Muscle layer of duodenum (tissue), 2 donors: ENCODE results near the gene BSPRY.
"Not testable (repeated sequence)": the region's sequence is repeated elsewhere in the genome, so short reads cannot be mapped to it uniquely, and the experiment has no call there.

Experiments
- H3K27ac ChIP-seq: one replicate; pipeline ENCODE4 v1.7.0; 2013; ENCODE audit warnings: mild to moderate bottlenecking, low read length
- H3K27me3 ChIP-seq: one replicate; pipeline ENCODE4 v1.7.0; 2013; ENCODE audit warnings: low read depth, mild to moderate bottlenecking, control low read depth, low read length
- H3K36me3 ChIP-seq, 2 donors: one replicate each; pipeline ENCODE4 v1.7.0; 2013; ENCODE audit warnings: low read length in 2 of 2, control low read depth in 1 of 2, mild to moderate bottlenecking in 1 of 2; ENCODE audit not compliant: insufficient read depth in 2 of 2, control insufficient read depth in 1 of 2
- H3K4me1 ChIP-seq, 2 donors: one replicate each; pipeline ENCODE4 v1.7.0; 2013; ENCODE audit warnings: low read length in 2 of 2, mild to moderate bottlenecking in 2 of 2, control low read depth in 1 of 2, moderate library complexity in 1 of 2; ENCODE audit not compliant: insufficient read depth in 2 of 2, control insufficient read depth in 1 of 2
- H3K4me3 ChIP-seq, 2 donors: one replicate each; pipeline ENCODE4 v1.7.0; 2013; ENCODE audit warnings: low read length in 2 of 2, low read depth in 1 of 2, mild to moderate bottlenecking in 1 of 2
- H3K9me3 ChIP-seq, 2 donors: one replicate each; pipeline ENCODE4 v1.7.0; 2013; ENCODE audit warnings: low read length in 2 of 2, control low read depth in 1 of 2, mild to moderate bottlenecking in 1 of 2; ENCODE audit not compliant: control insufficient read depth in 1 of 2
- donor health status: healthy.

Gene BSPRY

DNA sequence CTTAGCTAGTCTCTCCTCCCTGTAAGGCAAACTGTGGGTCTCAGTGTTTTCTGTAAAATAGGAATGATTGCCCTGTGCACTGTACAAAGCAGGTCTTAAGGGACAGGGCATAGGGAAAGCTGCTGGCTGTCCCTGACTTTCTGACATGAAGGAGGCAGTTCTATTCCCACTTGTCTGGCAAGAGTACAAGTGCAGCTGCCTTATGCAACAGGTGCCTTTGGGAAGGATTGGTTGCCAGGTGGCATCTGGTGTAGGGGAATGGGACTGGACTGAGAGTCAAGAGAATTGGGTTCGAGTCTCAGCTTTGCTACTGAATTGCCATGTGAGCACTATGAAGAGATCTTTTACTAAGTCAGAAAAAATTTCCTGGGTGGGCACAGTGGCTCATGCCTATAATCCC lies 10.0 kb downstream of the BSPRY start:
- Histone ChIP-seq H3K9me3 (no peaks in the 10 kb centered on the region), H3K4me3 (no peak overlapping the region), H3K4me1 (no peaks in the 10 kb centered on the region), H3K27ac (no peak overlapping the region), H3K36me3 (no peaks in the 10 kb centered on the region), H3K27me3 (no peaks in the 10 kb centered on the region)

DNA sequence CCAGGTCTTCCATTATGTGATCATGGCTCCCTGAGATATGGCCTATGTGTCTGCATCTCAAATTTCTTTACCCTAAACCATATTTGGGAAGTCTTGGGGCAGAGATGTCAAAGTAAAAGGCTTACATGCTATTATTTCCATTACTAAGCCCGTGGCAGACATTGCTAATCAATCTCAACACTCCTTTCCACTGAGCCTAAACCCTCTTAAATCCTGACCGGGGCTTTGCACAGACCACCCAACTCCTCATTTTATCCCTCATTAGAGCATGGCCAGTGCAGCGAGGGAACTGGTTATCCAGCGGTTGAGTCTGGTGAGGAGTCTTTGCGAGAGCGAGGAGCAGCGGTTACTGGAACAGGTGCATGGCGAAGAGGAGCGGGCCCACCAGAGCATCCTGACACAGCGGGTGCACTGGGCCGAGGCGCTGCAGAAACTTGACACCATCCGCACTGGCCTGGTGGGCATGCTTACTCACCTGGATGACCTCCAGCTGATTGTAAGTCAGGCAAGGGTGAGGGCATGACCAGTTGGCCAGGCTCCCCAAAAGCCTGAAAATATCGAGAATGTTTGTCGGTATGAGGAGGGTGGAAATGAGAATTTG lies 11.0 kb downstream of the BSPRY start:
- no peak overlapping the region for H3K4me3 ChIP-seq
- H3K36me3 ChIP-seq = no peaks in the 10 kb centered on the region
- no peaks in the 10 kb centered on the region for H3K27me3 ChIP-seq
- H3K9me3 ChIP-seq = no peaks in the 10 kb centered on the region
- no peak overlapping the region for H3K27ac ChIP-seq
- H3K4me1 ChIP-seq = no peaks in the 10 kb centered on the region

DNA sequence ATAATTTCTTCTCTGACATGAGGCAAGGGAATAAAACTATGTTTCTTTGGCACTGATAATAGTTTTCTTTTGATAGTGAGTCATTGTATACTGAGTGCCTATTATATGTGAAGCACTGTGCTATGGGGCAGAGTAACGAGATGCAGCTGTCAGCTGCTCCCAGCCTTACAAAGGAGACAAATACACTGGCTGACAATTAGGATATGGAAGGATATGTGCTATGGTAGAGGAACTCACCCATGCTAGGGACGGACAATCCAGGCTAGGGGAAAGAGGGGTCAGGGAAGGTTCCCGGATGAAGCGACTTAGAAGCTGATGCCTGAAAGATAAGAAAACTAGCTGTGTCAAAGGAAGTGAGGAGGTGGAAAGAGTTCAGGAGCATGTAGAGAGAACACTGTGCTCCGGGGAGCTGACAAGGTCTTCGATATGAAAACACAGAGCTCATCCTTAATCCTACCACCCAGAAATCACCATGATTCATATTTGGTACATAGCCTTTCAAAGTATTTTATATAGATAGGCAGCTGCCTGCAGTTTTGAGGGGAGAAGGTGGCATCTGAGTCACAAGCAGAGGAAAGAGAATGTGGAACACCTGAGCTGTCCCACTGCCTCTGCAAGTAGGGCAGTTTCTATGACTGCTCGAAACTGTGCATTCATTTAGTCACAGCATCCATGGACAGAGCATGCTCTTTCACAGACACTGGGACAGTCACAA lies 12.1 kb downstream of the BSPRY start:
- Histone ChIP-seq H3K9me3 (no peaks in the 10 kb centered on the region), H3K27ac (no peak overlapping the region), H3K36me3 (no peaks in the 10 kb centered on the region), H3K27me3 (no peaks in the 10 kb centered on the region), H3K4me1 (no peaks in the 10 kb centered on the region), H3K4me3 (no peak overlapping the region)

DNA sequence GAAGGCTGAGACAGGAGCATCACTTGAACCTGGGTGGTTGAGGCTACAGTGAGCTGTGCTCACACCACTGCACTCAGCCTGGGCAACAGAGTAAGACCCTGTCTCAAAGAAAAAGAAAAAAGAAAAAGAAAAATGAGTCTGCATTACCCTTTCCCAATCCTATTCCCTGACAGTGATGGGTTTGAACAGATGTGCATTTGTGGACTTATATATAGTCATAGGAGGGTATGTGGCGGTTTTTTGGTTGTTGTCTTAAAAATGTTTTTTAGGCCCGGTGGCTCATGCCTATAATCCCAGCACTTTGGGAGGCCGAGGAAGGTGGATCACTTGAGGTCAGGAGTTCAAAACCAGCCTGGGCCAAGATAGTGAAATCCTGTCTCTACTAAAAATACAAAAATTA lies 14.0 kb downstream of the BSPRY start:
- Histone ChIP-seq H3K4me3 (no peak overlapping the region), H3K4me1 (no peaks in the 10 kb centered on the region), H3K9me3 (no peaks in the 10 kb centered on the region), H3K27me3 (no peaks in the 10 kb centered on the region), H3K36me3 (no peaks in the 10 kb centered on the region), H3K27ac (no peak overlapping the region)

DNA sequence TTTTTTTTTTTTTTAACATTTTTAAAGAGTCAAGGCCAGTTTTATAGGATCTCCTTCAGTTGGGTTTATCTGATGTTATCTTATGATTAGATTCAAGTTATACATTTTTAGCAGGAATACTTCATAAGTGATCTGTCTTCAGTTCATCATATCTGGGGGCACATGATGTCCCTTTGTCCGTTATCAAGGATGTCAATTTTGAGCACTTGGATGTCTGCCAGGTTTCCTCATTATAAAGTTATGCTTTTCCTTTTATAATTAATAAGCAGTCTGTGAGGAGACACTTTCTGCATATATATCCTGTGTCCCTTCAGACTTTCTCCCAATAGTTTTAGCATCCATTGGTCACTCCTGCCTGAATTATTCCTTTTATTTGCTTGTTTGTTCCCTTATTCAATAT lies 15.6 kb downstream of the BSPRY start:
- Histone ChIP-seq H3K27me3 (no peaks in the 10 kb centered on the region), H3K36me3 (no peaks in the 10 kb centered on the region), H3K4me3 (no peak overlapping the region), H3K27ac (no peak overlapping the region), H3K9me3 (no peaks in the 10 kb centered on the region), H3K4me1 (no peaks in the 10 kb centered on the region)

DNA sequence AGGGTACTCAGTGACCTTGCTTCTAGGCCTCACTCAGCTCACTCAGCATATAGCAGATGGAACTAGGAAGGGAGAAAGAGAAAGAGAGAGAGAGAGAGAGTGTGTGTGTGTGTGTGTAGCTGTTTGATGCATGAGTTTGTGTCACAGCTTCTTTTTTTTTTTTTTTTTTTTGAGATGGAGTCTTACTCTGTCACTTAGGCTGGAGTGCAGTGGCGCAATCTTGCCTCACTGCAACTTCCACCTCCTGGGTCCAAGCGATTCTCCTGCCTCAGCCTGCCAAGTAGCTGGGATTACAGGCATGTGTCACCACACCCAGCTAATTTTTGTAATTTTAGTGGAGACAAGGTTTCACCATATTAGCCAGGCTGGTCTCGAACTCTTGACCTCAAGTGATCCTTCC lies 16.3 kb downstream of the BSPRY start:
- not testable (repeated sequence) for H3K36me3 ChIP-seq, H3K4me1 ChIP-seq, H3K4me3 ChIP-seq, H3K27ac ChIP-seq, H3K27me3 ChIP-seq, H3K9me3 ChIP-seq

DNA sequence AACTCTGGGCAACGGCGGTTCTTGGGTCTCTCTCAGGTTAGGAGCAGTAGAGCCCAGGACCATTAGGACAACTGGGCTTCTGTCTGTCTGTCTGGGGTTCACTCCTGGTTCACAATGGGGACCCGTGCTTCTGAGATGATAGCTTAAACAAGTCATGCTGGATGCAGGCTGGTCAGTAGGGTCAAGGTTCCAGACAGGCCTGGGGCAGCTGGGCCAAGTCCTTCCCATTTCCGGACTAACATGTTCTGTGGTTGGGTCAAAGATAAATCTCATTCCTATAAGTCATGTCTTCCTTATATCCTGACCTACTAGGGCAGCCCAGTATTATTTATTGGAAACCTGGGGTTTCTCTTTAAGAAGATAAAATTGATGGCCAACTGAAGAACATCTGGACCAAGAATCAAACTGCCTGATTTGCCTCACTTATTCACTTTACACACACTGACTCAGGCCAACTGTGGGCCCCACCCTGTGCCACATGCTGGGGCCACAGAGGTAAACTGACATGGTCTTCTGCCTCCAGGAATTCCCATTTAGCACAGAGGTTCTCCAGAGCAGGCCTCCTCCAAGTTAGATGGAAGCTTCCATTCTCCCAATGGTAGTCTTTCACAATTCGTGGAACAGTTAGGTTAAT lies 19.1 kb downstream of the BSPRY start:
- Histone ChIP-seq H3K36me3 (peaks cover 6 to 9% of the 10 kb centered on the region in 2 donors), H3K9me3 (no peaks in the 10 kb centered on the region), H3K27ac (no peak overlapping the region), H3K4me1 (no peaks in the 10 kb centered on the region), H3K4me3 (no peak overlapping the region), H3K27me3 (no peaks in the 10 kb centered on the region)

DNA sequence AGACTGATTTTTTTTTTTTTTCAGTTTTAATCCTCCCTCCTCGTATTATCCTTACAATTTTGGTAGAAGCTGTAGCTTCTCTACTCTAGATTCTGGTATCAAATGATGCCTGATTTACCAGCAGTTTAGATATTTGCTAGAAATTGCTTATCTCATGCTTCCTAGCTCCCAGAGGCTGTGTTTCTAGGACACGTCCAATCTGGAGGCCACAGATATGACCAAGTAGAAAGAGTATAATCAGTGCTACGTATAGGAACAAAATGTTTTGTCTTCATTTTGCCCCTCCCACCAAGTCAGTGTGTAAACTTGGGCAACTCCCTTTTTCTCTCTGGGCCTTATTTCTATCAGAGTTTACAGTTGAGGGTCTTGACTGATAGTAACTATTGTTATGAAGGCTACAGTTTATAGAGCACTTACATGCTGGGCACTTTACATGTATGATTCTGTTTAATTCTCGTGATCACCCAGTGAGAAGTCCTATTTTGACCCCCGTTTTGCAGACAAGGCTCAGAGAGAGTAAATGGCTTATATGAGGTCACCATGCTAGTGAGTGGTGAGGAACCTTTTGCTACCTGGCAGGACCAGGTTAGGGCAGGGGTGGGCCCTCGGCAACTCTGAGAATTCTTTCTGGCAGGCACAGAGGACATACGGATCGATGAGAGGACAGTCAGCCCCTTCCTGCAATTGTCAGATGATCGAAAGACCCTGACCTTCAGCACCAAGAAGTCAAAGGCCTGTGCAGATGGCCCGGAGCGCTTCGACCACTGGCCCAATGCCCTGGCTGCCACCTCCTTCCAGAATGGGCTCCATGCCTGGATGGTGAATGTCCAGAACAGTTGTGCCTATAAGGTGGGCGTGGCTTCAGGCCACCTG lies 19.9 kb downstream of the BSPRY start:
- H3K4me3 ChIP-seq = no peak overlapping the region
- peaks cover 8 to 17% of the 10 kb centered on the region in 2 donors for H3K36me3 ChIP-seq
- H3K9me3 ChIP-seq = no peaks in the 10 kb centered on the region
- H3K27ac ChIP-seq = no peak overlapping the region
- no peaks in the 10 kb centered on the region for H3K27me3 ChIP-seq
- H3K4me1 ChIP-seq = no peaks in the 10 kb centered on the region

DNA sequence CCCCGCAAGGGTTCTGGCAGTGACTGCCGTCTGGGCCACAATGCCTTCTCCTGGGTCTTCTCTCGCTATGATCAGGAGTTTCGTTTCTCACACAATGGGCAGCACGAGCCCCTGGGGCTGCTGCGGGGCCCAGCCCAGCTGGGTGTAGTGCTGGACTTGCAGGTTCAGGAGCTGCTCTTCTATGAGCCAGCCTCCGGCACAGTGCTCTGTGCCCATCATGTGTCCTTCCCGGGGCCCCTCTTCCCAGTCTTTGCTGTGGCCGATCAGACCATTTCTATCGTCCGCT lies 20.5 kb downstream of the BSPRY start:
- Histone ChIP-seq H3K4me1 (no peaks in the 10 kb centered on the region), H3K27me3 (no peaks in the 10 kb centered on the region), H3K9me3 (no peaks in the 10 kb centered on the region), H3K4me3 (no peak overlapping the region), H3K27ac (no peak overlapping the region), H3K36me3 (peaks cover 11 to 20% of the 10 kb centered on the region in 2 donors)

DNA sequence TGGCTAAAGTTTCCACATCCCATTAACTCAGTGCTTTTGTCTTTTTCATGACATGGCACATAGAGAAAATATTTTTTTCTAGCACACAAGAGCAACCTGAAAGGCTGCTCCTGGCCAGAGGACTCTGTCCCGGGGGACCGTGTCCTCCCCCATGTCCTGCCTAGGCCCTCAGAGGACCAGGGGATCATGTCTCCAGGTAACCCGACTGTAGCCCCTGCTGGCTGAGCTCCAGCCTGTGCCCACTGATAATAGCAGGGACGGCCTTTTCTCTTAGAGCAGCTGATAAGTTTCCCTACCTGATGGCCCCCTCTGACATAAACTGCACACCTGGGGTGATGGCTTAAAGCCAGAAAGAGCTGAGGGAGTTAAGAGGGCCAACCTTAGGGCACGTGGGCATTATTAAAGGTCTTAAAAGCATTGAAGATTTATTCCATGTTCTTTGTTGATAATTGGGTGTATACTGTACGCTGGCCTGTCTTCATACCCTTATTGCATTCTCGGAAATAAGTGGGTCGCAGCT lies 21.5 kb downstream of the BSPRY start:
- Histone ChIP-seq H3K9me3 (no peaks in the 10 kb centered on the region), H3K27ac (no peak overlapping the region), H3K36me3 (peaks cover 11 to 20% of the 10 kb centered on the region in 2 donors), H3K27me3 (no peaks in the 10 kb centered on the region), H3K4me1 (peaks cover 0 to 8% of the 10 kb centered on the region in 2 donors), H3K4me3 (no peak overlapping the region)

DNA sequence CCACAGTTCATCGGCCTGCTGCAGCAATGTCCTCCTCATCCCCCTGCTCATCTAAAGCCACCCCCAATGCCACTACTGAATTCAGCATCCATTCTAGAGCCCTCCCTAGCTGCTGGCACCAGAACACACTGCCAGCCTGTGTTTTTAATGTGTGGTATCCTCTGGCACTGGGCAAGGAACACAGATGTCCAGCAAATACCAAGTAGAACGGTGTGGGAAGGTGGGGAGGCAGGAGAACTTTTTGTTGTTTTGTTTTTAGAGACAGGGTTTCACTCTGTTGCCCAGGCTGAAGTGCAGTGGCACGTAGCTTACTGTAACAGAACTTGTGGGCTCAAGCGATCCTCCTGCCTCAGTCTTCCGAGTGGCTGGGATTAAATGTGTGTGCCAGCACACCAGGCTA lies 22.7 kb downstream of the BSPRY start:
- Histone ChIP-seq H3K27me3 (no peaks in the 10 kb centered on the region), H3K4me1 (peaks cover 0 to 9% of the 10 kb centered on the region in 2 donors), H3K27ac (no peak overlapping the region), H3K9me3 (no peaks in the 10 kb centered on the region), H3K4me3 (no peak overlapping the region), H3K36me3 (peaks cover 11 to 20% of the 10 kb centered on the region in 2 donors)
